ENCODE results near the gene NPIPB8.
"Not testable (repeated sequence)": the region's sequence is repeated elsewhere in the genome, so short reads cannot be mapped to it uniquely, and the experiment has no call there.

- not testable (repeated sequence) for TF ChIP-seq POLR2AphosphoS5 (IDR thresholded peaks at IDR 0.05; ENCODE audit: low read depth); REST (IDR thresholded peaks at IDR 0.05; ENCODE audit: insufficient replicate concordance, low read depth); CTCF (IDR thresholded peaks at IDR 0.05; ENCODE audit: insufficient read depth, low read length); SPI1 (IDR thresholded peaks at IDR 0.05; ENCODE audit: borderline replicate concordance, low read depth); GABPA (IDR thresholded peaks at IDR 0.05; ENCODE audit: low read depth)
Measured at GRCh38 chr16:28620316-28620715, 17.5 kb upstream of the NPIPB8 start.
